Loucy (cell line): Measurements from ENCODE around the gene GAS2L2.

ENCODE experiments used
- H2AFZ ChIP-seq: fragments of 200-600 bp; sonication (generic); 2 replicates; pipeline ENCODE4 v1.6.0; 2016; ENCODE audit warnings: antibody characterized with exemption, mild to moderate bottlenecking, low read length, moderate library complexity
- H3F3A ChIP-seq: fragments of 200-600 bp; 2 replicates; pipeline ENCODE4 v1.6.0; 2016; ENCODE audit warnings: antibody characterized with exemption, low read depth, mild to moderate bottlenecking
- H3K27me3 ChIP-seq: fragments of 200-600 bp; sonication (generic); 2 replicates; pipeline ENCODE4 v1.6.1; 2014; ENCODE audit warnings: low read length, mild to moderate bottlenecking; ENCODE audit not compliant: insufficient read depth, poor library complexity, severe bottlenecking
- H3K36me3 ChIP-seq: fragments of 200-600 bp; sonication (generic); 2 replicates; pipeline ENCODE4 v1.6.1; 2016; ENCODE audit warnings: low read length; ENCODE audit not compliant: insufficient read depth
- H3K4me1 ChIP-seq: fragments of 200-600 bp; sonication (generic); 2 replicates; pipeline ENCODE4 v1.5.1; 2014; ENCODE audit warnings: low read length, mild to moderate bottlenecking; ENCODE audit not compliant: insufficient read depth, poor library complexity, severe bottlenecking
- H3K4me2 ChIP-seq: fragments of 200-600 bp; sonication (generic); 2 replicates; pipeline ENCODE4 v1.6.0; 2014; ENCODE audit warnings: antibody characterized with exemption, low read length, low read depth, mild to moderate bottlenecking; ENCODE audit not compliant: poor library complexity, severe bottlenecking
- H3K4me3 ChIP-seq: fragments of 200-600 bp; sonication (generic); 2 replicates; pipeline ENCODE4 v1.5.1; 2014; ENCODE audit warnings: low read length, mild to moderate bottlenecking, mixed read lengths; ENCODE audit not compliant: poor library complexity, severe bottlenecking
- H3K79me2 ChIP-seq: fragments of 200-600 bp; sonication (generic); 2 replicates; pipeline ENCODE4 v1.6.1; 2014; ENCODE audit warnings: low read length; ENCODE audit not compliant: insufficient read depth
- H3K9ac ChIP-seq: fragments of 200-600 bp; sonication (generic); 2 replicates; pipeline ENCODE4 v1.6.0; 2014; ENCODE audit warnings: mild to moderate bottlenecking, low read depth, low read length, moderate library complexity; ENCODE audit not compliant: poor library complexity, severe bottlenecking
- H3K9me2 ChIP-seq: fragments of 200-600 bp; sonication (generic); replicated peaks from 2 replicates; pipeline ENCODE4 v1.6.1; 2016; ENCODE audit warnings: low read depth, low read length, mixed read lengths
- H3K9me3 ChIP-seq: fragments of 200-600 bp; sonication (generic); 2 replicates; pipeline ENCODE4 v1.6.1; 2014; ENCODE audit warnings: mild to moderate bottlenecking, antibody characterized with exemption, low read length, low read depth; ENCODE audit not compliant: insufficient read depth
- H4K20me1 ChIP-seq: fragments of 200-600 bp; sonication (generic); 2 replicates; pipeline ENCODE4 v1.6.0; 2014; ENCODE audit warnings: antibody characterized with exemption, low read length, mild to moderate bottlenecking; ENCODE audit not compliant: insufficient read depth, poor library complexity, severe bottlenecking
- CTCF ChIP-seq: fragments of 200-600 bp; sonication (generic); conservative IDR thresholded peaks from 2 replicates; pipeline ENCODE4 v1.5.1; 2014; ENCODE audit warnings: mild to moderate bottlenecking, antibody characterized with exemption, low read length
- EZH2phosphoT487 ChIP-seq: fragments of 200-600 bp; IDR thresholded peaks from 2 replicates; pipeline ENCODE4 v1.6.1; 2018; ENCODE audit warnings: antibody characterized with exemption, mild to moderate bottlenecking, moderate library complexity, borderline replicate concordance

GAS2L2 gene

GRCh38 chr17:35694906-35695305 lies 58.1 kb downstream of the GAS2L2 start:
- peaks cover 61% of the 10 kb centered on the region for H3K36me3 ChIP-seq

More at GRCh38 chr17:35694906-35695305, 58.1 kb downstream of the GAS2L2 start:
- Histone ChIP-seq H3F3A (no peaks in the 10 kb centered on the region), H3K4me2 (no peak overlapping the region), H3K9me3 (no peaks in the 10 kb centered on the region), H3K27me3 (no peaks in the 10 kb centered on the region), H3K4me1 (no peaks in the 10 kb centered on the region), H3K4me3 (no peak overlapping the region), H3K79me2 (no peaks in the 10 kb centered on the region), H3K9ac (no peak overlapping the region), H4K20me1 (no peaks in the 10 kb centered on the region), H3K9me2 (no peaks in the 10 kb centered on the region), H2AFZ (no peak overlapping the region)
- TF ChIP-seq CTCF: no peak
- no peak for TF ChIP-seq EZH2phosphoT487
